ENCODE data around the gene SPATS2L. TPM values are rescaled to one million over a fixed set of nuclear protein-coding genes. Genes with fewer than 3 reads are reported as not detected.

The SPATS2L gene
- total RNA-seq, 1 donor from 2014 or later = 92.7 TPM

GRCh38 chr2:200382874-200383273 is 76.4 kb downstream of the SPATS2L start:
- peaks cover 39% of the 10 kb centered on the region for H3K4me1 ChIP-seq
- no peak overlapping the region for H3K27ac ChIP-seq

GRCh38 chr2:200383380-200384110 is 77.1 kb downstream of the SPATS2L start:
- intact Hi-C loops (cut with DNase I) = no loop called here
- Histone ChIP-seq H3K36me3 (no peaks in the 10 kb centered on the region), H3K27me3 (no peaks in the 10 kb centered on the region), H3K4me3 (peak overlapping the region; percentile 15), H3K27ac (peak overlapping the region; percentile 39), H3K9me3 (no peaks in the 10 kb centered on the region), H3K4me1 (peaks cover 32% of the 10 kb centered on the region)
- no peak for DNase-seq
- no peak for TF ChIP-seq CTCF (IDR thresholded peaks at IDR 0.05)
- peak; percentile 72 for ATAC-seq

More at GRCh38 chr2:200382874-200383273, 76.4 kb downstream of the SPATS2L start:
- Histone ChIP-seq H3K9me3 (no peaks in the 10 kb centered on the region), H3K36me3 (no peaks in the 10 kb centered on the region), H3K4me3 (no peak overlapping the region), H3K27me3 (no peaks in the 10 kb centered on the region)
- ATAC-seq (no peak), DNase-seq (no peak)
- intact Hi-C loops (cut with DNase I) = no loop called here
- TF ChIP-seq CTCF (IDR thresholded peaks at IDR 0.05) = no peak

GRCh38 chr2:200385063-200385635 is 78.7 kb downstream of the SPATS2L start:
- H3K9me3 ChIP-seq = no peaks in the 10 kb centered on the region
- H3K36me3 ChIP-seq = peaks cover 11% of the 10 kb centered on the region
- intact Hi-C loops (cut with DNase I) = no loop called here
- DNase-seq (no peak), ATAC-seq (no peak)
- H3K4me3 ChIP-seq = no peak overlapping the region
- TF ChIP-seq CTCF (IDR thresholded peaks at IDR 0.05) = no peak
- peaks cover 16% of the 10 kb centered on the region for H3K4me1 ChIP-seq
- H3K27me3 ChIP-seq = no peaks in the 10 kb centered on the region
- no peak overlapping the region for H3K27ac ChIP-seq

GRCh38 chr2:200393191-200393590 is 86.7 kb downstream of the SPATS2L start:
- no peak for ATAC-seq

GRCh38 chr2:200394045-200394444 is 87.6 kb downstream of the SPATS2L start:
- DNase-seq = no peak
- Histone ChIP-seq H3K27ac (no peak overlapping the region), H3K27me3 (no peaks in the 10 kb centered on the region), H3K9me3 (no peaks in the 10 kb centered on the region), H3K36me3 (peaks cover 17% of the 10 kb centered on the region), H3K4me3 (no peak overlapping the region), H3K4me1 (no peaks in the 10 kb centered on the region)
- ATAC-seq = no peak
- intact Hi-C loops (cut with DNase I) = no loop called here
- TF ChIP-seq CTCF (IDR thresholded peaks at IDR 0.05) = no peak

More at GRCh38 chr2:200393191-200393590, 86.7 kb downstream of the SPATS2L start:
- H3K4me3 ChIP-seq = no peak overlapping the region
- H3K27me3 ChIP-seq = no peaks in the 10 kb centered on the region
- no peak for TF ChIP-seq CTCF (IDR thresholded peaks at IDR 0.05)
- H3K9me3 ChIP-seq = no peaks in the 10 kb centered on the region
- DNase-seq = no peak
- H3K4me1 ChIP-seq = no peaks in the 10 kb centered on the region
- H3K36me3 ChIP-seq = peaks cover 17% of the 10 kb centered on the region
- H3K27ac ChIP-seq = no peak overlapping the region
- intact Hi-C loops (cut with DNase I) = no loop called here
